ENCODE measurements around the gene TSHZ2. TPM values are rescaled to one million over a fixed set of nuclear protein-coding genes. Genes with fewer than 3 reads are reported as not detected.

The TSHZ2 gene
- total RNA-seq, 4 donors from 2014 or later: 10.3 to 15.0 (median 12.9) TPM

- no peak overlapping the region for H3K27ac ChIP-seq (replicated peaks in 1 of 4)
- H3K9me3 ChIP-seq: no peaks in the 10 kb centered on the region
- no peaks in the 10 kb centered on the region for H3K27me3 ChIP-seq
- H3K4me1 ChIP-seq: no peaks in the 10 kb centered on the region
- WGBS: 80% methylated on average over 22 of the region's 22 CpGs
- peak; percentile 82 for DNase-seq (ENCODE audit: extremely low spot score)
- TF ChIP-seq POLR2A (IDR thresholded peaks at IDR 0.05; ENCODE audit: low read depth) (no peak), POLR2AphosphoS5 (IDR thresholded peaks at IDR 0.05) (no peak), EP300 (IDR thresholded peaks at IDR 0.05) (no peak), CTCF (IDR thresholded peaks at IDR 0.05) (no peak)
- H3K36me3 ChIP-seq: no peaks in the 10 kb centered on the region
- no peak overlapping the region for H3K4me3 ChIP-seq
- intact Hi-C loops (cut with DNase I): no loop called here
Measured at GRCh38 chr20:52983726-52984450, 11.7 kb downstream of the TSHZ2 start.

GRCh38 chr20:52984451-52984810, 12.3 kb downstream of the TSHZ2 start:
- WGBS: 89% methylated on average over 10 of the region's 10 CpGs
- intact Hi-C loops (cut with DNase I): no loop called here
- no peak overlapping the region for H3K4me3 ChIP-seq
- TF ChIP-seq EP300 (IDR thresholded peaks at IDR 0.05): no peak
- no peak for TF ChIP-seq POLR2AphosphoS5 (IDR thresholded peaks at IDR 0.05)
- no peak for TF ChIP-seq CTCF (IDR thresholded peaks at IDR 0.05)
- TF ChIP-seq POLR2A (IDR thresholded peaks at IDR 0.05; ENCODE audit: low read depth): no peak
- no peaks in the 10 kb centered on the region for H3K36me3 ChIP-seq
- no peaks in the 10 kb centered on the region for H3K27me3 ChIP-seq
- H3K27ac ChIP-seq (replicated peaks in 1 of 4): no peak overlapping the region
- no peaks in the 10 kb centered on the region for H3K4me1 ChIP-seq
- no peaks in the 10 kb centered on the region for H3K9me3 ChIP-seq
- DNase-seq (ENCODE audit: extremely low spot score): peak; percentile 90

GRCh38 chr20:52985687-52986086, 13.5 kb downstream of the TSHZ2 start:
- DNase-seq (ENCODE audit: extremely low spot score): peak; percentile 37
- no peak overlapping the region for H3K27ac ChIP-seq (replicated peaks in 1 of 4)
- H3K9me3 ChIP-seq: no peaks in the 10 kb centered on the region
- no peaks in the 10 kb centered on the region for H3K36me3 ChIP-seq
- no peaks in the 10 kb centered on the region for H3K27me3 ChIP-seq
- TF ChIP-seq EP300 (IDR thresholded peaks at IDR 0.05) (no peak), CTCF (IDR thresholded peaks at IDR 0.05) (no peak), POLR2A (IDR thresholded peaks at IDR 0.05; ENCODE audit: low read depth) (no peak), POLR2AphosphoS5 (IDR thresholded peaks at IDR 0.05) (no peak)
- 81% methylated on average over 3 of the region's 3 CpGs for WGBS
- H3K4me1 ChIP-seq: no peaks in the 10 kb centered on the region
- intact Hi-C loops (cut with DNase I): no loop called here
- no peak overlapping the region for H3K4me3 ChIP-seq

GRCh38 chr20:52987295-52987694, 15.1 kb downstream of the TSHZ2 start:
- H3K4me3 ChIP-seq: no peak overlapping the region
- WGBS: 96% methylated on average over 1 of the region's 1 CpG
- no peaks in the 10 kb centered on the region for H3K36me3 ChIP-seq
- no peak for DNase-seq (ENCODE audit: extremely low spot score)
- no peaks in the 10 kb centered on the region for H3K9me3 ChIP-seq
- TF ChIP-seq EP300 (IDR thresholded peaks at IDR 0.05): no peak
- no peak for TF ChIP-seq POLR2A (IDR thresholded peaks at IDR 0.05; ENCODE audit: low read depth)
- no peak for TF ChIP-seq CTCF (IDR thresholded peaks at IDR 0.05)
- no peak for TF ChIP-seq POLR2AphosphoS5 (IDR thresholded peaks at IDR 0.05)
- H3K27me3 ChIP-seq: peaks cover 0 to 9% (median 0%) of the 10 kb centered on the region in 4 donors
- no peak overlapping the region for H3K27ac ChIP-seq (replicated peaks in 1 of 4)
- H3K4me1 ChIP-seq: peaks cover 0 to 9% (median under 1%) of the 10 kb centered on the region in 4 donors
- intact Hi-C loops (cut with DNase I): no loop called here

Data from esophagus muscularis mucosa (tissue), 4 donors.